HepG2 (cell line): Measurements from ENCODE around the gene C2CD3. TPM values are rescaled to one million over a fixed set of nuclear protein-coding genes. Genes with fewer than 3 reads are reported as not detected.

Experiments used
- ATAD3A ChIP-seq: sonication (generic); formaldehyde crosslinking; IDR thresholded peaks from 2 replicates; pipeline ENCODE4 v1.4.0; 2020; ENCODE audit warnings: missing genetic modification reagents
- CBX5 ChIP-seq: sonication (generic); formaldehyde crosslinking; IDR thresholded peaks from 2 replicates; pipeline ENCODE4 v1.4.0; 2020; ENCODE audit warnings: missing genetic modification reagents, borderline replicate concordance
- CSRNP1 ChIP-seq: sonication (generic); formaldehyde crosslinking; IDR thresholded peaks from 2 replicates; pipeline ENCODE4 v1.8.1; 2023; ENCODE audit warnings: mild to moderate bottlenecking, missing genetic modification reagents
- KDM3A ChIP-seq: IDR thresholded peaks from 2 replicates; pipeline ENCODE4 v1.6.1; 2018; ENCODE audit warnings: low read depth, missing compliant biosample characterization
- MAFG ChIP-seq: sonication (generic); formaldehyde crosslinking; IDR thresholded peaks from 2 replicates; pipeline ENCODE4 v1.5.1; 2020; ENCODE audit warnings: mild to moderate bottlenecking, missing genetic modification reagents
- MXI1 ChIP-seq: IDR thresholded peaks from 3 replicates; pipeline ENCODE4 v1.6.1; 2012; ENCODE audit warnings: low read depth, low read length, inconsistent platforms, borderline replicate concordance
- PHF8 ChIP-seq: sonication (generic); formaldehyde crosslinking; IDR thresholded peaks from 2 replicates; pipeline ENCODE4 v1.5.0; 2020; ENCODE audit warnings: missing genetic modification reagents
- PRMT3 ChIP-seq: sonication (generic); formaldehyde crosslinking; IDR thresholded peaks from 2 replicates; pipeline ENCODE4 v1.8.1; 2022; ENCODE audit warnings: low read depth, mild to moderate bottlenecking, moderate library complexity, missing genetic modification reagents, borderline replicate concordance
- RARG ChIP-seq: sonication (generic); formaldehyde crosslinking; IDR thresholded peaks from 2 replicates; pipeline ENCODE4 v1.4.0; 2020; ENCODE audit warnings: low read depth, mild to moderate bottlenecking, missing genetic modification reagents
- SMAD3 ChIP-seq: sonication (generic); formaldehyde crosslinking; IDR thresholded peaks from 2 replicates; pipeline ENCODE4 v1.4.0; 2020; ENCODE audit warnings: missing genetic modification reagents
- SNRNP70 ChIP-seq: fragments of 200-400 bp; formaldehyde crosslinking; IDR thresholded peaks from 2 replicates; pipeline ENCODE4 v1.6.1; 2017; ENCODE audit warnings: mild to moderate bottlenecking, low read depth, low read length, moderate library complexity
- STAG1 ChIP-seq: sonication (generic); formaldehyde crosslinking; IDR thresholded peaks from 2 replicates; pipeline ENCODE4 v1.4.0; 2020; ENCODE audit warnings: missing genetic modification reagents
- ZBED4 ChIP-seq: sonication (generic); formaldehyde crosslinking; IDR thresholded peaks from 2 replicates; pipeline ENCODE4 v1.4.0; 2020; ENCODE audit warnings: missing genetic modification reagents, borderline replicate concordance
- ZNF142 ChIP-seq: sonication (generic); formaldehyde crosslinking; IDR thresholded peaks from 2 replicates; pipeline ENCODE4 v1.4.0; 2020; ENCODE audit warnings: missing genetic modification reagents
- ZNF33B ChIP-seq: sonication (generic); formaldehyde crosslinking; IDR thresholded peaks from 2 replicates; pipeline ENCODE4 v1.5.1; 2020; ENCODE audit warnings: mild to moderate bottlenecking, missing genetic modification reagents
- ZNF496 ChIP-seq: sonication (generic); formaldehyde crosslinking; IDR thresholded peaks from 2 replicates; pipeline ENCODE4 v1.8.1; 2023; ENCODE audit warnings: mild to moderate bottlenecking, moderate library complexity, missing genetic modification reagents; ENCODE audit not compliant: insufficient replicate concordance
- ZNF543 ChIP-seq: sonication (generic); formaldehyde crosslinking; IDR thresholded peaks from 2 replicates; pipeline ENCODE4 v1.4.0; 2020; ENCODE audit warnings: mild to moderate bottlenecking, missing genetic modification reagents
- polyA plus RNA-seq, 8 experiments: library from polyadenylated mRNA; depleted of rRNA in 3 of 8; stranded (reverse) in 7 of 8; unstranded in 1 of 8; fragments of >200 nt; fragmentation: Illumina TruSeq in 4 of 8; extraction: Trizol in 4 of 8; gene quantifications; 2 replicates each; pipeline versions ENCODE4 v1.2.1 to v1.2.3, GENCODE V29; 2011 to 2016; ENCODE audit warnings: low read depth in 4 of 8, missing spikeins in 1 of 8, mixed read lengths in 1 of 8; ENCODE audit not compliant: insufficient read depth in 1 of 8
- total RNA-seq, 5 experiments: library from RNA; depleted of rRNA; stranded (reverse); fragments of >200 nt; fragmentation: Illumina TruSeq; extraction: Trizol; gene quantifications; 2 replicates each; pipeline ENCODE4 v1.2.3, GENCODE V29; 2016; ENCODE audit warnings: low read depth in 1 of 5

C2CD3 gene
- total and polyA plus RNA-seq, 2 of the 13 experiments (the other 11 are each of a cell fraction or from before 2014, with no cell fraction given) = 5.5 to 6.4 TPM

- no peak for TF ChIP-seq ZNF496 (CRISPR knock-in tag)
- TF ChIP-seq KDM3A = peak; percentile 86
- TF ChIP-seq CBX5 (CRISPR knock-in tag) = no peak
- TF ChIP-seq PHF8 = peak; percentile 82
- 0 out of 2 replicates have a peak, but pooled peaks have one; percentile 23 for TF ChIP-seq ATAD3A
- TF ChIP-seq ZNF543 (CRISPR knock-in tag) = peak; percentile 95
- 0 out of 2 replicates have a peak, but pooled peaks have one; percentile 57 for TF ChIP-seq PRMT3 (CRISPR knock-in tag)
- peak; percentile 92; the same call in 1 of the 2 replicates for TF ChIP-seq ZNF33B (CRISPR knock-in tag)
- no peak for TF ChIP-seq STAG1 (CRISPR knock-in tag)
- peak; percentile 71; the same call in 1 of the 3 replicates for TF ChIP-seq MXI1
- no peak for TF ChIP-seq MAFG (CRISPR knock-in tag)
- TF ChIP-seq ZBED4 = peak; percentile 92
- peak; percentile 93 for TF ChIP-seq CSRNP1 (CRISPR knock-in tag)
- TF ChIP-seq SNRNP70 = no peak
- TF ChIP-seq RARG (CRISPR knock-in tag) = no peak
- TF ChIP-seq ZNF142 (CRISPR knock-in tag) = peak; percentile 86; the same call in 1 of the 2 replicates
- TF ChIP-seq SMAD3 (CRISPR knock-in tag) = no peak; the same call in 1 of the 2 replicates
These were observed 187.6 kb downstream of the C2CD3 start (continued) for GRCh38 chr11:73982990-73983740.
